ENCODE data around the gene AK1. TPM values are rescaled to one million over a fixed set of nuclear protein-coding genes. Genes with fewer than 3 reads are reported as not detected.
"Not testable (repeated sequence)": the region's sequence is repeated elsewhere in the genome, so short reads cannot be mapped to it uniquely, and the experiment has no call there.

Gene AK1
- total and polyA plus RNA-seq, 2 donors = 6.6 to 66.2 TPM

GRCh38 chr9:127892831-127893230, 15.4 kb upstream of the AK1 start:
- Histone ChIP-seq H3K4me3 (ENCODE audit: low read length in 2 of 2) (no peak overlapping the region), H3K9me3 (ENCODE audit: control insufficient read depth in 2 of 2, insufficient read depth in 1 of 2, low read length in 1 of 2) (peaks cover 10 to 34% of the 10 kb centered on the region in 2 donors), H3K4me1 (ENCODE audit: control insufficient read depth in 2 of 2, insufficient read depth in 2 of 2, low read length in 2 of 2) (peaks cover 1 to 12% of the 10 kb centered on the region in 2 donors), H3K27ac (ENCODE audit: low read depth in 1 of 2, low read length in 1 of 2) (no peak overlapping the region), H3K36me3 (ENCODE audit: control insufficient read depth in 2 of 2, insufficient read depth in 2 of 2, low read length in 1 of 2) (peaks cover 50 to 51% of the 10 kb centered on the region in 2 donors), H3K27me3 (ENCODE audit: control insufficient read depth in 2 of 2, insufficient read depth in 1 of 2, low read length in 1 of 2) (no peaks in the 10 kb centered on the region)
- WGBS = 98% methylated on average over 6 of the region's 6 CpGs
- DNase-seq (ENCODE audit: low read depth in 6 of 9, low spot score in 9 of 9) = no peak

- Histone ChIP-seq H3K4me1 (ENCODE audit: control insufficient read depth in 2 of 2, insufficient read depth in 2 of 2, low read length in 2 of 2) (no peaks in the 10 kb centered on the region), H3K36me3 (ENCODE audit: control insufficient read depth in 2 of 2, insufficient read depth in 2 of 2, low read length in 1 of 2) (peaks cover 49 to 54% of the 10 kb centered on the region in 2 donors), H3K27ac (ENCODE audit: low read depth in 1 of 2, low read length in 1 of 2) (no peak overlapping the region), H3K27me3 (ENCODE audit: control insufficient read depth in 2 of 2, insufficient read depth in 1 of 2, low read length in 1 of 2) (no peaks in the 10 kb centered on the region), H3K9me3 (ENCODE audit: control insufficient read depth in 2 of 2, insufficient read depth in 1 of 2, low read length in 1 of 2) (peaks cover 8 to 22% of the 10 kb centered on the region in 2 donors), H3K4me3 (ENCODE audit: low read length in 2 of 2) (no peak overlapping the region)
- no peak for DNase-seq (ENCODE audit: low read depth in 6 of 9, low spot score in 9 of 9)
- WGBS = 98% methylated on average over 3 of the region's 3 CpGs
Measured at GRCh38 chr9:127890053-127890452, 12.6 kb upstream of the AK1 start.

- DNase-seq (ENCODE audit: low read depth in 6 of 9, low spot score in 9 of 9) = no peak
- WGBS = 95% methylated on average over 2 of the region's 2 CpGs
Measured at GRCh38 chr9:127887792-127888191, 10.3 kb upstream of the AK1 start.

GRCh38 chr9:127886401-127886972, 9.0 kb upstream of the AK1 start:
- Histone ChIP-seq H3K27ac (ENCODE audit: low read depth in 1 of 2, low read length in 1 of 2) (no peak overlapping the region), H3K36me3 (ENCODE audit: control insufficient read depth in 2 of 2, insufficient read depth in 2 of 2, low read length in 1 of 2) (peaks cover 28 to 31% of the 10 kb centered on the region in 2 donors), H3K27me3 (ENCODE audit: control insufficient read depth in 2 of 2, insufficient read depth in 1 of 2, low read length in 1 of 2) (no peaks in the 10 kb centered on the region), H3K4me3 (ENCODE audit: low read length in 2 of 2) (no peak overlapping the region), H3K9me3 (ENCODE audit: control insufficient read depth in 2 of 2, insufficient read depth in 1 of 2, low read length in 1 of 2) (no peaks in the 10 kb centered on the region), H3K4me1 (ENCODE audit: control insufficient read depth in 2 of 2, insufficient read depth in 2 of 2, low read length in 2 of 2) (peaks cover 7 to 12% of the 10 kb centered on the region in 2 donors)
- WGBS = 97% methylated on average over 18 of the region's 18 CpGs
- DNase-seq (ENCODE audit: low read depth in 6 of 9, low spot score in 9 of 9) = no peak

More at GRCh38 chr9:127887792-127888191, 10.3 kb upstream of the AK1 start:
- peaks cover 1 to 2% of the 10 kb centered on the region in 2 donors for H3K9me3 ChIP-seq (ENCODE audit: control insufficient read depth in 2 of 2, insufficient read depth in 1 of 2, low read length in 1 of 2)
- peaks cover 30 to 35% of the 10 kb centered on the region in 2 donors for H3K36me3 ChIP-seq (ENCODE audit: control insufficient read depth in 2 of 2, insufficient read depth in 2 of 2, low read length in 1 of 2)
- H3K27me3 ChIP-seq (ENCODE audit: control insufficient read depth in 2 of 2, insufficient read depth in 1 of 2, low read length in 1 of 2) = no peaks in the 10 kb centered on the region
- no peak overlapping the region for H3K4me3 ChIP-seq (ENCODE audit: low read length in 2 of 2)
- peaks cover 4 to 8% of the 10 kb centered on the region in 2 donors for H3K4me1 ChIP-seq (ENCODE audit: control insufficient read depth in 2 of 2, insufficient read depth in 2 of 2, low read length in 2 of 2)
- H3K27ac ChIP-seq (ENCODE audit: low read depth in 1 of 2, low read length in 1 of 2) = no peak overlapping the region

DNA sequence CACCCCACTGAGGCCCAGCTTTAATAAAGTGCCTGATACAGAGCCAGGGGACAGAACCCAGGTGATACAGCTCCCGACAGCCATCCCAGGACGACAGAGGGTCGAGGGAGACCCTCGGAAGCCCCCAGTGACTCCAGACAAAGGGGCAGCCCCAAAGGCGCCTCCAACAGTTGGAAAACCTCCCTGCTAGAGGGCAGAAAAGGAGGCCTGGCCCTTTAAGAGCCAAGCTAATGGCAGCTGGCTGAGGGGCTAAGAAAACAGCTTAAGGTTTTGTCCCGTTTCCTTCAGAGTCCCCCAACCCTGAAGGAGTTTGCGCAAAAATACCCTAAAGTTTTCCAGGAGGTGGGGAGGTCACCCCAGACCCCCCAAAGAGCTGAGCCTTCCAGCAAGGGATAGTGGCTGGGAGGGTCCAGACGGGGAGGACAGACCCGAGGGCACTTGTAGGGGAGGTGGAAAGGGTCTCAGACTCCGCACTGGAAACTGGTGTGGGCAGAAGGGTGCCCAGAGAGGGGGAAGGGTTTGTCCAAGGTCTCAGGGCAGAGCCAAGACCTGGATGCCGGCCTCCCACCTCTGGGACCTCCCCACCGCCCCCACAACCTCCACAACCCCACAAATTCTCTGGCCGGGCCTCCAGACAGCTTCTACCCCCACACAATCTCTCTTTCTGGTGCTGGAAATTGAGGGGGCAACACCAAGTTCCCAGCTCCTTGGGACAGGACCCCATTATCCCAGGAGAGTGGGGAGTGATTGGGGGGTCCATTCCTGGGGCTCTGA, 8.2 kb upstream of the AK1 start:
- H3K36me3 ChIP-seq (ENCODE audit: control insufficient read depth in 2 of 2, insufficient read depth in 2 of 2, low read length in 1 of 2) = peaks cover 24 to 29% of the 10 kb centered on the region in 2 donors
- no peak for DNase-seq (ENCODE audit: low read depth in 6 of 9, low spot score in 9 of 9)
- 90% methylated on average over 13 of the region's 13 CpGs for WGBS
- peaks cover 7 to 12% of the 10 kb centered on the region in 2 donors for H3K4me1 ChIP-seq (ENCODE audit: control insufficient read depth in 2 of 2, insufficient read depth in 2 of 2, low read length in 2 of 2)
- no peak overlapping the region for H3K27ac ChIP-seq (ENCODE audit: low read depth in 1 of 2, low read length in 1 of 2)
- H3K27me3 ChIP-seq (ENCODE audit: control insufficient read depth in 2 of 2, insufficient read depth in 1 of 2, low read length in 1 of 2) = no peaks in the 10 kb centered on the region
- H3K4me3 ChIP-seq (ENCODE audit: low read length in 2 of 2) = no peak overlapping the region
- H3K9me3 ChIP-seq (ENCODE audit: control insufficient read depth in 2 of 2, insufficient read depth in 1 of 2, low read length in 1 of 2) = no peaks in the 10 kb centered on the region

GRCh38 chr9:127884976-127885490, 7.6 kb upstream of the AK1 start:
- H3K9me3 ChIP-seq (ENCODE audit: control insufficient read depth in 2 of 2, insufficient read depth in 1 of 2, low read length in 1 of 2) = no peaks in the 10 kb centered on the region
- peaks cover 17 to 22% of the 10 kb centered on the region in 2 donors for H3K36me3 ChIP-seq (ENCODE audit: control insufficient read depth in 2 of 2, insufficient read depth in 2 of 2, low read length in 1 of 2)

GRCh38 chr9:127884427-127884911, 7.0 kb upstream of the AK1 start:
- no peaks in the 10 kb centered on the region for H3K9me3 ChIP-seq (ENCODE audit: control insufficient read depth in 2 of 2, insufficient read depth in 1 of 2, low read length in 1 of 2)
- 37% methylated on average over 11 of the region's 11 CpGs for WGBS
- no peak overlapping the region for H3K27ac ChIP-seq (ENCODE audit: low read depth in 1 of 2, low read length in 1 of 2)
- peaks cover 7 to 12% of the 10 kb centered on the region in 2 donors for H3K4me1 ChIP-seq (ENCODE audit: control insufficient read depth in 2 of 2, insufficient read depth in 2 of 2, low read length in 2 of 2)
- no peak for DNase-seq (ENCODE audit: low read depth in 6 of 9, low spot score in 9 of 9)
- no peaks in the 10 kb centered on the region for H3K27me3 ChIP-seq (ENCODE audit: control insufficient read depth in 2 of 2, insufficient read depth in 1 of 2, low read length in 1 of 2)
- H3K36me3 ChIP-seq (ENCODE audit: control insufficient read depth in 2 of 2, insufficient read depth in 2 of 2, low read length in 1 of 2) = peaks cover 17 to 21% of the 10 kb centered on the region in 2 donors
- H3K4me3 ChIP-seq (ENCODE audit: low read length in 2 of 2) = no peak overlapping the region

More at GRCh38 chr9:127884976-127885490, 7.6 kb upstream of the AK1 start:
- peaks cover 7 to 12% of the 10 kb centered on the region in 2 donors for H3K4me1 ChIP-seq (ENCODE audit: control insufficient read depth in 2 of 2, insufficient read depth in 2 of 2, low read length in 2 of 2)
- H3K27me3 ChIP-seq (ENCODE audit: control insufficient read depth in 2 of 2, insufficient read depth in 1 of 2, low read length in 1 of 2) = no peaks in the 10 kb centered on the region
- no peak overlapping the region for H3K27ac ChIP-seq (ENCODE audit: low read depth in 1 of 2, low read length in 1 of 2)
- no peak for DNase-seq (ENCODE audit: low read depth in 6 of 9, low spot score in 9 of 9)
- WGBS = 84% methylated on average over 15 of the region's 15 CpGs
- no peak overlapping the region for H3K4me3 ChIP-seq (ENCODE audit: low read length in 2 of 2)

GRCh38 chr9:127883959-127884358, 6.5 kb upstream of the AK1 start:
- Histone ChIP-seq H3K36me3 (ENCODE audit: control insufficient read depth in 2 of 2, insufficient read depth in 2 of 2, low read length in 1 of 2) (peaks cover 17 to 21% of the 10 kb centered on the region in 2 donors), H3K9me3 (ENCODE audit: control insufficient read depth in 2 of 2, insufficient read depth in 1 of 2, low read length in 1 of 2) (no peaks in the 10 kb centered on the region), H3K27ac (ENCODE audit: low read depth in 1 of 2, low read length in 1 of 2) (no peak overlapping the region), H3K4me1 (ENCODE audit: control insufficient read depth in 2 of 2, insufficient read depth in 2 of 2, low read length in 2 of 2) (peaks cover 7 to 12% of the 10 kb centered on the region in 2 donors), H3K4me3 (ENCODE audit: low read length in 2 of 2) (no peak overlapping the region), H3K27me3 (ENCODE audit: control insufficient read depth in 2 of 2, insufficient read depth in 1 of 2, low read length in 1 of 2) (peaks cover 0 to 2% of the 10 kb centered on the region in 2 donors)
- DNase-seq (ENCODE audit: low read depth in 6 of 9, low spot score in 9 of 9) = no peak
- WGBS = 97% methylated on average over 7 of the region's 7 CpGs

- H3K4me1 ChIP-seq (ENCODE audit: control insufficient read depth in 2 of 2, insufficient read depth in 2 of 2, low read length in 2 of 2) = peaks cover 7 to 14% of the 10 kb centered on the region in 2 donors
- H3K9me3 ChIP-seq (ENCODE audit: control insufficient read depth in 2 of 2, insufficient read depth in 1 of 2, low read length in 1 of 2); H3K27ac ChIP-seq (ENCODE audit: low read depth in 1 of 2, low read length in 1 of 2); DNase-seq (ENCODE audit: low read depth in 6 of 9, low spot score in 9 of 9); H3K4me3 ChIP-seq (ENCODE audit: low read length in 2 of 2): not testable (repeated sequence)
- 95% methylated on average over 3 of the region's 3 CpGs for WGBS
- peaks cover 14 to 24% of the 10 kb centered on the region in 2 donors for H3K27me3 ChIP-seq (ENCODE audit: control insufficient read depth in 2 of 2, insufficient read depth in 1 of 2, low read length in 1 of 2)
- peaks cover 6 to 14% of the 10 kb centered on the region in 2 donors for H3K36me3 ChIP-seq (ENCODE audit: control insufficient read depth in 2 of 2, insufficient read depth in 2 of 2, low read length in 1 of 2)
Measured at GRCh38 chr9:127881715-127882114, 4.2 kb upstream of the AK1 start.
